CD14-positive monocyte (primary cell): ENCODE results near the gene SERPINB12. TPM values are rescaled to one million over a fixed set of nuclear protein-coding genes. Genes with fewer than 3 reads are reported as not detected.
A peak's percentile ranks its signal among the peaks of the same experiment; 100 is the strongest.

Source experiments
- DNase-seq, 3 donors: peaks; one replicate each; pipeline ENCODE4 v3.0.0-alpha.2; 2011 to 2022
- H2AFZ ChIP-seq: 2 replicates; pipeline ENCODE4 v1.6.0; 2012; ENCODE audit warnings: mild to moderate bottlenecking, low read depth, low read length, inconsistent platforms; ENCODE audit not compliant: insufficient read depth, poor library complexity, severe bottlenecking
- H3K27ac ChIP-seq, 2 donors: 1 replicate in 1 of 2; 2 replicates in 1 of 2; pipeline ENCODE4 v1.5.1; 2012 to 2013; ENCODE audit warnings: low read length in 2 of 2, control low read depth in 1 of 2, inconsistent platforms in 1 of 2, low read depth in 1 of 2, mild to moderate bottlenecking in 1 of 2
- H3K27me3 ChIP-seq, 2 donors: one replicate each; pipeline versions ENCODE4 v1.6.0 to v1.6.1; 2011 to 2013; ENCODE audit warnings: low read length in 2 of 2; ENCODE audit not compliant: control insufficient read depth in 2 of 2, insufficient read depth in 2 of 2
- H3K36me3 ChIP-seq, 2 donors: replicated peaks in 1 of 2; 1 replicate in 1 of 2; 2 replicates in 1 of 2; pipeline versions ENCODE4 v1.5.1 to v1.6.1; 2012 to 2013; ENCODE audit warnings: low read length in 2 of 2, control low read depth in 1 of 2, inconsistent platforms in 1 of 2, mild to moderate bottlenecking in 1 of 2; ENCODE audit not compliant: insufficient read depth in 2 of 2, control insufficient read depth in 1 of 2
- H3K4me1 ChIP-seq, 2 donors: 1 replicate in 1 of 2; 2 replicates in 1 of 2; pipeline versions ENCODE4 v1.5.1 to v1.6.1; 2012 to 2013; ENCODE audit warnings: low read length in 2 of 2, control low read depth in 1 of 2, inconsistent platforms in 1 of 2, mild to moderate bottlenecking in 1 of 2, moderate library complexity in 1 of 2; ENCODE audit not compliant: insufficient read depth in 2 of 2, control insufficient read depth in 1 of 2
- H3K4me2 ChIP-seq: replicated peaks from 2 replicates; pipeline ENCODE3; 2012; ENCODE audit warnings: low read length, moderate library complexity, mild to moderate bottlenecking; ENCODE audit not compliant: poor library complexity, severe bottlenecking; ENCODE audit errors: extremely low read depth
- H3K4me3 ChIP-seq, 3 experiments: fragments of 200-600 bp in 1 of 3; sonication (generic) in 1 of 3; replicated peaks in 1 of 3; 1 replicate in 2 of 3; 2 replicates in 1 of 3; pipeline ENCODE4 v1.5.1; 2011 to 2013; ENCODE audit warnings: low read length in 3 of 3, mild to moderate bottlenecking in 3 of 3, control low read depth in 2 of 3, low read depth in 2 of 3, inconsistent platforms in 1 of 3, moderate library complexity in 1 of 3
- H3K79me2 ChIP-seq: 2 replicates; pipeline ENCODE4 v1.6.0; 2012; ENCODE audit warnings: mild to moderate bottlenecking, control low read depth, inconsistent platforms, low read length, moderate library complexity; ENCODE audit not compliant: insufficient read depth
- H3K9ac ChIP-seq: 2 replicates; pipeline ENCODE4 v1.6.0; 2017; ENCODE audit warnings: low read length, mild to moderate bottlenecking; ENCODE audit not compliant: insufficient read depth, poor library complexity, severe bottlenecking
- H3K9me3 ChIP-seq, 2 donors: replicated peaks in 1 of 2; 1 replicate in 1 of 2; 2 replicates in 1 of 2; pipeline versions ENCODE4 v1.5.1 to v1.6.1; 2012 to 2013; ENCODE audit warnings: low read length in 2 of 2, control low read depth in 1 of 2; ENCODE audit not compliant: control insufficient read depth in 1 of 2, insufficient read depth in 1 of 2
- H4K20me1 ChIP-seq: 2 replicates; pipeline ENCODE4 v1.6.0; 2012; ENCODE audit warnings: mild to moderate bottlenecking, low read length, control low read depth, moderate library complexity; ENCODE audit not compliant: insufficient read depth
- H3K27ac Mint-ChIP-seq, 7 donors: one replicate each; pipeline ENCODE4 v1.8.0; 2020; ENCODE audit warnings: mild to moderate bottlenecking in 7 of 7, mixed read lengths in 7 of 7, moderate library complexity in 6 of 7, inconsistent platforms in 2 of 7
- H3K27me3 Mint-ChIP-seq, 3 donors: one replicate each; pipeline ENCODE4 v1.8.0; 2021 to 2022; ENCODE audit warnings: low read depth in 3 of 3, mild to moderate bottlenecking in 3 of 3, mixed read lengths in 3 of 3, moderate library complexity in 3 of 3, inconsistent platforms in 1 of 3
- H3K36me3 Mint-ChIP-seq, 2 donors: one replicate each; pipeline ENCODE4 v1.8.0; 2020; ENCODE audit warnings: mixed read lengths in 2 of 2, inconsistent platforms in 1 of 2, mild to moderate bottlenecking in 1 of 2
- H3K4me1 Mint-ChIP-seq: one replicate; pipeline ENCODE4 v1.8.0; 2020; ENCODE audit warnings: mild to moderate bottlenecking, mixed read lengths
- H3K4me3 Mint-ChIP-seq, 2 donors: one replicate each; pipeline ENCODE4 v1.8.0; 2020; ENCODE audit warnings: mild to moderate bottlenecking in 2 of 2, mixed read lengths in 2 of 2, moderate library complexity in 1 of 2
- H3K9me3 Mint-ChIP-seq, 7 donors: one replicate each; pipeline ENCODE4 v1.8.0; 2020 to 2022; ENCODE audit warnings: mixed read lengths in 7 of 7, mild to moderate bottlenecking in 6 of 7, moderate library complexity in 6 of 7, inconsistent platforms in 2 of 7
- WGBS: methylation state at CpG from one replicate; pipeline ENCODE4 v1.1.5; 2013; ENCODE audit warnings: missing lambda C conversion rate; ENCODE audit not compliant: insufficient coverage; 5-methylcytosine and 5-hydroxymethylcytosine counted together
- intact Hi-C, 2 donors: fragments of 100-400 bp; cut with micrococcal nuclease; formaldehyde crosslinking; loops; one replicate each; pipeline versions ENCODE4 v1.15.0 to v1.15.1; 2023
- polyA plus RNA-seq, 3 donors: library from polyadenylated mRNA; depleted of rRNA in 1 of 3; unstranded in 2 of 3; stranded (reverse) in 1 of 3; fragments of 300-500 nt in 2 of 3; fragments of >200 nt in 1 of 3; fragmentation: Illumina TruSeq in 2 of 3; gene quantifications; 1 replicate in 2 of 3; 2 replicates in 1 of 3; pipeline ENCODE4 v1.2.3, GENCODE V29; 2012 to 2021
- TF ChIP-seq, protein P1 (sequence below): fragments of 200-600 bp; IDR thresholded peaks from one replicate; pipeline ENCODE4 v1.8.0; 2022; ENCODE audit warnings: antibody characterized with exemption, mild to moderate bottlenecking

The SERPINB12 gene
- polyA plus RNA-seq, 3 donors, result not detected

DNA sequence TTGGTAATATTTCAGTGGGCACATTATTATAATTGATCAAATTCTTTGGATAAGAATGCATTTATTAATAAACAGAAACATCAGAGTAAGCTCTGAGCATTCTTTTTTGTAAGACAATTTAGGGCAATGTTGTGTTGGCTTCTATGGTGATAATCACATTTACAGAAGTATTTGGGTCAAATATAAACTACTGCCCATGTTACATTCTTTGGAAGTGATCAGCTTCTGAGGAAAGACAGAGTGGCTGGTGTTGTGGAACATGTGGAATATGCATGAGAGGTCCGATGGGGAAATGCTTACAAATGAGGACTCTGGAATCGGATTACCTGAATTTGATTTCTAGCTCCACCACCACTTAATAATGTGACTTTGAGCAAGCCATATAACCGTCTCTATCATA, 64.4 kb downstream of the SERPINB12 start:
- no peak overlapping the region for H3K27ac Mint-ChIP-seq
- no peak overlapping the region for H3K9ac ChIP-seq
- H3K4me3 ChIP-seq, result no peak overlapping the region
- DNase-seq, result no peak
- no peaks in the 10 kb centered on the region for H3K79me2 ChIP-seq
- peaks cover 8 to 19% of the 10 kb centered on the region in 2 donors for H3K4me1 ChIP-seq
- H3K4me1 Mint-ChIP-seq, result peaks cover 20% of the 10 kb centered on the region
- H3K4me3 Mint-ChIP-seq, result no peak overlapping the region
- no peak overlapping the region for H2AFZ ChIP-seq
- H3K27me3 Mint-ChIP-seq, result peaks cover 0 to 4% (median 1%) of the 10 kb centered on the region in 3 donors
- H3K4me2 ChIP-seq, result no peak overlapping the region
- no peaks in the 10 kb centered on the region for H4K20me1 ChIP-seq
- intact Hi-C loops, result no loop called here
- peaks cover 0 to 3% (median 0%) of the 10 kb centered on the region in 7 donors for H3K9me3 Mint-ChIP-seq
- no peaks in the 10 kb centered on the region for H3K27me3 ChIP-seq
- H3K36me3 ChIP-seq, result no peaks in the 10 kb centered on the region
- WGBS, result no CpG with 5 or more reads among the region's 3 CpGs
- H3K9me3 ChIP-seq, result no peaks in the 10 kb centered on the region
- H3K36me3 Mint-ChIP-seq, result no peaks in the 10 kb centered on the region
- TF ChIP-seq, protein P1, sequence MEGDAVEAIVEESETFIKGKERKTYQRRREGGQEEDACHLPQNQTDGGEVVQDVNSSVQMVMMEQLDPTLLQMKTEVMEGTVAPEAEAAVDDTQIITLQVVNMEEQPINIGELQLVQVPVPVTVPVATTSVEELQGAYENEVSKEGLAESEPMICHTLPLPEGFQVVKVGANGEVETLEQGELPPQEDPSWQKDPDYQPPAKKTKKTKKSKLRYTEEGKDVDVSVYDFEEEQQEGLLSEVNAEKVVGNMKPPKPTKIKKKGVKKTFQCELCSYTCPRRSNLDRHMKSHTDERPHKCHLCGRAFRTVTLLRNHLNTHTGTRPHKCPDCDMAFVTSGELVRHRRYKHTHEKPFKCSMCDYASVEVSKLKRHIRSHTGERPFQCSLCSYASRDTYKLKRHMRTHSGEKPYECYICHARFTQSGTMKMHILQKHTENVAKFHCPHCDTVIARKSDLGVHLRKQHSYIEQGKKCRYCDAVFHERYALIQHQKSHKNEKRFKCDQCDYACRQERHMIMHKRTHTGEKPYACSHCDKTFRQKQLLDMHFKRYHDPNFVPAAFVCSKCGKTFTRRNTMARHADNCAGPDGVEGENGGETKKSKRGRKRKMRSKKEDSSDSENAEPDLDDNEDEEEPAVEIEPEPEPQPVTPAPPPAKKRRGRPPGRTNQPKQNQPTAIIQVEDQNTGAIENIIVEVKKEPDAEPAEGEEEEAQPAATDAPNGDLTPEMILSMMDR, result no peak
- H3K27ac ChIP-seq, result no peak overlapping the region

DNA sequence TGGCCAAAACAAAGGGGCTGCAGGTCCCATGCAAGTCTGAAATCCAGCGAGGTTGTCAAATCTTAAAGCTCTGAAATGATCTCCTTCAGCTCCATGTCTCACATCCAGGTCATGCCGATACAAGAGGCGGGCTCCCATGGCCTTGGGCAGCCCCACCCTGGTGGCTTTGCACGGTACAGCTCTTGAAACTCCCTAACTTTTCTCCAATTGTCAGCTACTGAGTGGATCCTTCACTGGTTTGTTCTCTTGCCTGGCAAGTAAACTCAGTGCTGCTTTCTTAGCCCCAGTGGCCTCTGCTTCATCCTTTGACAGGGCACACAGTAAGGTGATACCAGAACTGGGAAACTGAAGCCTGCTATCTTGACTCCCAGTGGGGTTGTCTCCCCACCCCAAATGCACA, 71.3 kb downstream of the SERPINB12 start:
- Histone ChIP-seq H4K20me1 (no peaks in the 10 kb centered on the region), H2AFZ (no peak overlapping the region), H3K4me1 (no peaks in the 10 kb centered on the region), H3K9ac (no peak overlapping the region), H3K27ac (no peak overlapping the region), H3K27me3 (no peaks in the 10 kb centered on the region), H3K79me2 (no peaks in the 10 kb centered on the region), H3K36me3 (no peaks in the 10 kb centered on the region), H3K9me3 (no peaks in the 10 kb centered on the region), H3K4me2 (no peak overlapping the region), H3K4me3 (no peak overlapping the region)
- DNase-seq, result no peak
- H3K27me3 Mint-ChIP-seq, result peaks cover 0 to 2% (median 1%) of the 10 kb centered on the region in 3 donors
- peak overlapping the region in 1 of 7 donors; percentile 26 for H3K27ac Mint-ChIP-seq
- TF ChIP-seq, protein P1, result no peak
- intact Hi-C loops, result no loop called here
- no peaks in the 10 kb centered on the region for H3K4me1 Mint-ChIP-seq
- WGBS, result 93% methylated on average over 4 of the region's 4 CpGs
- H3K36me3 Mint-ChIP-seq, result no peaks in the 10 kb centered on the region
- H3K4me3 Mint-ChIP-seq, result no peak overlapping the region
- H3K9me3 Mint-ChIP-seq, result peaks cover 0 to 6% (median 0%) of the 10 kb centered on the region in 7 donors
